ENCODE measurements around the gene STK24. TPM values are rescaled to one million over a fixed set of nuclear protein-coding genes. Genes with fewer than 3 reads are reported as not detected.

Gene STK24
- total and polyA plus RNA-seq, 2 of the 8 experiments (the other 6 are each of a cell fraction or from before 2014, with no cell fraction given) = 62.8 to 143 TPM

DNA sequence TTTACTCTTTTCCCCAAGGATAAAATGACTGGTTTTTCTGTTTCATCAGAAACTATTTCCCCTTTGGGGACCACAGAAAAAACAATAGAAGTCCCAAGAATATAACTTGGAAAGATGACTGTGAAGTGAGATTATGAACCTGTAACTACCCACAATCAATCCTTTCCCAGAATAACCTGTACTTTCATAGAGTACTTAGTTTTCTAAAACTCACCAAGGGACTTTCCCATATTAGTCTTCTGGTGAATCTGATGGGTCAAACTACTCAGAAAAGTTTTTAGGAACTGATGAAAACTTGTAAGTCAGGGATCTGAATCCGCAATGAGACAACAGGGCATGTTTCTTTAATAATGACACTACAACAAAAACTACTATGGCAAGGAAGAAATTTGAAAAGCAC lies 62.6 kb downstream of the STK24 start:
- Histone ChIP-seq H4K91ac (replicated peaks; ENCODE audit: insufficient read length, low read length) (no peak overlapping the region), H2BK15ac (ENCODE audit: low read length) (no peak overlapping the region), H3K27me3 (replicated peaks in 1 of 4; ENCODE audit: control insufficient read depth in 3 of 4, extremely low read depth in 1 of 4, insufficient read depth in 3 of 4, low read length in 3 of 4) (no peaks in the 10 kb centered on the region), H4K20me1 (replicated peaks in 1 of 2; ENCODE audit: control insufficient read depth in 1 of 2, insufficient read depth in 2 of 2, low read length in 2 of 2) (peaks cover 7 to 12% of the 10 kb centered on the region in 2 experiments), H3K4ac (replicated peaks; ENCODE audit: insufficient read length, low read depth, low read length) (no peak overlapping the region), H2AFZ (ENCODE audit: low read length) (no peak overlapping the region), H3K18ac (ENCODE audit: extremely low read depth, low read length) (no peak overlapping the region), H3K4me3 (ENCODE audit: extremely low read depth in 1 of 4, insufficient read depth in 2 of 4, low read depth in 3 of 4, low read length in 4 of 4) (no peak overlapping the region), H3K14ac (ENCODE audit: insufficient read length) (no peak overlapping the region), H3K36me3 (ENCODE audit: control insufficient read depth in 2 of 4, insufficient read depth in 4 of 4, low read length in 3 of 4) (peaks cover 0 to 8% (median 0%) of the 10 kb centered on the region in 4 experiments; a peak in 3 of 8 replicates), H2BK20ac (ENCODE audit: low read length) (no peak overlapping the region), H3K23me2 (ENCODE audit: low read depth, low read length) (no peaks in the 10 kb centered on the region), H3K23ac (ENCODE audit: insufficient read length) (no peak overlapping the region), H4K8ac (ENCODE audit: extremely low read depth, insufficient read depth, low read length) (no peak overlapping the region), H3K79me1 (ENCODE audit: low read depth, low read length) (peaks cover 7% of the 10 kb centered on the region; the same call in 1 of the 2 replicates), H3K79me2 (ENCODE audit: control insufficient read depth in 1 of 2, insufficient read depth in 2 of 2, low read length in 2 of 2) (peaks cover 5 to 81% of the 10 kb centered on the region in 2 experiments; a peak in 3 of 4 replicates), H2BK12ac (ENCODE audit: low read depth, low read length) (no peak overlapping the region), H3K4me1 (replicated peaks in 1 of 4; ENCODE audit: control insufficient read depth in 3 of 4, insufficient read depth in 4 of 4, low read length in 3 of 4) (0 out of 7 replicates have a peak, but pooled peaks cover 0 to 3% (median 0%) of the 10 kb centered on the region in 4 experiments), H3K9ac (replicated peaks in 1 of 4; ENCODE audit: extremely low read depth in 1 of 4, low read depth in 3 of 4, low read length in 3 of 4) (no peak overlapping the region), H3K4me2 (ENCODE audit: insufficient read depth in 1 of 2, low read depth in 2 of 2, low read length in 2 of 2) (no peak overlapping the region), H3K9me3 (ENCODE audit: insufficient read depth in 2 of 2, low read depth in 1 of 2, low read length in 1 of 2) (no peaks in the 10 kb centered on the region), H2BK120ac (replicated peaks; ENCODE audit: low read depth, low read length) (no peak overlapping the region), H3K27ac (ENCODE audit: low read depth, low read length) (no peak overlapping the region), H2BK5ac (ENCODE audit: low read depth, low read length) (no peak overlapping the region), H4K5ac (ENCODE audit: insufficient read length, low read depth, low read length) (no peak overlapping the region), H3K56ac (replicated peaks; ENCODE audit: insufficient read length, low read depth, low read length) (no peak overlapping the region), H2AK5ac (ENCODE audit: low read depth, low read length) (no peak overlapping the region)
- ChIA-PET POLR2A (ENCODE audit: partially characterized antibody) (no interaction called here), CTCF (ENCODE audit: partially characterized antibody) (interaction anchor here (1.5 kb wide), 1 partner anchor 47 kb away, joined by 4 read pairs; no protein-coding TSS in a partner anchor)
- FAIRE-seq (no peak), DNase-seq (ENCODE audit: low read depth in 1 of 2, low spot score in 2 of 2) (no peak)
- WGBS, 2 experiments (ENCODE audit: extremely low coverage in 1 of 2, insufficient coverage in 1 of 2, insufficient read length in 1 of 2, insufficient replicate concordance in 2 of 2, low coverage in 1 of 2, low lambda C conversion rate in 2 of 2, missing lambda C conversion rate in 1 of 2) = 86% methylated on average over 1 of the region's 1 CpG; no CpG with 5 or more reads in 1 of the 2 experiments
- TF ChIP-seq, protein P1, sequence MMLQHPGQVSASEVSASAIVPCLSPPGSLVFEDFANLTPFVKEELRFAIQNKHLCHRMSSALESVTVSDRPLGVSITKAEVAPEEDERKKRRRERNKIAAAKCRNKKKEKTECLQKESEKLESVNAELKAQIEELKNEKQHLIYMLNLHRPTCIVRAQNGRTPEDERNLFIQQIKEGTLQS (IDR thresholded peaks at IDR 0.05; ENCODE audit: insufficient read depth, low read depth, low read length) = no peak
- TF ChIP-seq SAP30 (IDR thresholded peaks at IDR 0.05; ENCODE audit: insufficient read depth, insufficient replicate concordance, low read length) (no peak), ZNF274 (IDR thresholded peaks at IDR 0.05; ENCODE audit: borderline replicate concordance, extremely low read depth, low read length) (no peak), CREB1 (IDR thresholded peaks at IDR 0.05) (no peak), CHD1 (IDR thresholded peaks at IDR 0.05; ENCODE audit: low read depth, low read length) (no peak), RFX5 (IDR thresholded peaks at IDR 0.05; ENCODE audit: borderline replicate concordance, low read depth, low read length) (no peak), SUZ12 (IDR thresholded peaks at IDR 0.05; ENCODE audit: low read length) (no peak), POU5F1 (IDR thresholded peaks at IDR 0.05; ENCODE audit: low read depth, low read length) (no peak), CBX5 (IDR thresholded peaks at IDR 0.05; ENCODE audit: low read depth, low read length) (no peak), BCL11A (IDR thresholded peaks at IDR 0.05; ENCODE audit: low read depth in 2 of 2, low read length in 2 of 2) (no peak), ASH2L (IDR thresholded peaks at IDR 0.05; ENCODE audit: low read length) (no peak), JUN (IDR thresholded peaks at IDR 0.05; ENCODE audit: low read depth, low read length) (no peak)
- TF ChIP-seq, protein P2, sequence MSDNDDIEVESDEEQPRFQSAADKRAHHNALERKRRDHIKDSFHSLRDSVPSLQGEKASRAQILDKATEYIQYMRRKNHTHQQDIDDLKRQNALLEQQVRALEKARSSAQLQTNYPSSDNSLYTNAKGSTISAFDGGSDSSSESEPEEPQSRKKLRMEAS (IDR thresholded peaks at IDR 0.05) = no peak
